Measurements from ENCODE around the gene FAM107B.

GRCh38 chr10:14686356-14686755 lies 88.3 kb downstream of the FAM107B start:
- TF ChIP-seq CTCF (IDR thresholded peaks at IDR 0.05) (no peak), POLR2A (IDR thresholded peaks at IDR 0.05) (no peak)

All from heart left ventricle (tissue), 13 donors.